HG03442 (cell line): Measurements from ENCODE around the gene FSIP1.

Experiments
- ATAC-seq: cut with Tn5 transposase; IDR thresholded peaks from one replicate; pipeline ENCODE4 v1.9.1; 2021; ENCODE audit warnings: mild to moderate bottlenecking, moderate library complexity; ENCODE audit not compliant: unreplicated experiment

FSIP1 gene

DNA sequence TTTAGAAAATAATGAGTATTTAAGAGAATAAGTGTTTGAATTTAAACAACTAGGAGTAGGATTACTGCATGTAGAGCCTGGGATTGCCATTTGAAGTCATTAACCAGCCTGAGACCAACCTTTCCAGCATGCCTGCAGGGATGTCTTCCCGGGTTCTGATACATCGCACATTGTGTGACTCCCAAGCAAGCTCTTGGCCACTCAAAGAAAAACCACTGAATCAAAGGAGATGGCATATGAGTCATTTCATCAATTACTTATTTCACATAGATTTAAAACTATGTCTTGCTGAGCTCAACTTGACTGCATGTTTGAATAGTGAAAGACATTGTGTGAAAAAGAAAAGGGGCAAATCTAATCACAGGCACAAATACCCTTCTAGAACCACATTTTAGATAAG is 216.8 kb downstream of the FSIP1 start:
- no peak for ATAC-seq

DNA sequence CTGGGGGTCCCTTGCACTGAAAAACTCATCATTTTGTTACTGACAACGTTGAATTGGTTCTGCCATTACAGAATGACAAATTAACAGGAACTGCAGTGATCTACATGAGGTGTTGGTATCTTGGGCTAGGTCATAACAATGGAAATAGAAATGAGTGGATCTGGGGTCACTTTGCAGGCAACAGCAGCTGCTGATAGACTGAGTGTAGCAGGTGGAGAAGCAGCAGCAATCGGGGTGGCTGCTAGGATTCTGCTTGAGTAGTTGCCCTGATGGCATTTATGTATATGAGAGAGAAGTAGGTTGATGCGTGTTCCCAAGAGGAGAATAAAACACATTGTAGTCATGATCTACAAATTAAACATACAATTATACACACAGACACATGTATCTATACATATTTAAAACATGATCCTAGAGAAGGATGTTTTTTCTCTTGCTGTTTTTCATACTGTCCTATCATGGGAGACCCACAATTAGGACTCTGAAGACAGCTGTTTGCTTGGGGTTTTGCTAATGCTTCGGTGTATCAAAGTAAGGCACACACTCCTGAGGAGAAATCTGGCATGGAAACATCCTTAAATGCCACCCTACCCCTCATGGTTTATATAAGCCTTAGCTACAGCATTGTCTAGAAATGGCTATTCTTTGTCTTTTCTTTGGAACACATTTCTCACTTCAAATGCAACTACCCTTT is 217.5 kb downstream of the FSIP1 start:
- no peak for ATAC-seq

DNA sequence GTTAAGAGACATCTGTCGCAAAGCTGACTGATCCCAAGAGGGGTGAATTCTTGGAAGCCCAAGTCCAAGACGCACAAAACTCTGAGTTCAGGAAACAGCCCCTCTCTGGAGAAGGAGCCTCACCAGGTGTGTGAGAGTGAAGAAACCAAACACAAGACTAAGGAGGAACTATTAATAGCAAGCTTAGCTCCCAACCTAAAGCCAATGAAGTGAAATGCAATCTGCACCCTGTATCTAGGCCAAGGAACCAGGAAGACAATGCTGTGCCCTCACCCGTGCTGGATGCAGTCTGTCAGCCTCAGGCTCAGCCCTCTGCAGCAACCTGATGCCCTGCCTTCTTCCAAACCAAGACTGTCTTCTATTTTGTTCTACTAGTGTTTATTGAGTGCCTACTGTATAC is 224.2 kb downstream of the FSIP1 start:
- ATAC-seq = no peak

DNA sequence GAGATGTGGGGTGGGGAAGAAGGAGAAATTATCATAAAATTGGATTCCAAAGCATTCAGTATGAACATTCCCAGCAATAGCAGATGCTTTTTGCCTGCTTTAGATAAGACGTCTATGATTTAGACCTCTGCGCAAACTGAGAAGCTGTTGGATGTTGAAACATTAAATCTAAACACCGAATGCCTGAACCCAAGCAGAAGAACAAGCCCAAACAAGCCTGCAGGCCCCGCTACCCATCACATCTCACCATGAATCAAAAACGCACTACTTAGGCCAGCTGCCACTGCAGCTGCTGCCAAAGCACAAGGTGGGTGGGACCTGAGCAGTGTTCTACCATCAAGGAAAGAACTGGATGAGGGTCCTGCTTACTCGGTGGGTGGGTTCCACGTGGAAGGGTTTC is 226.2 kb downstream of the FSIP1 start:
- no peak for ATAC-seq

GRCh38 chr15:39555885-39556284 is 226.8 kb downstream of the FSIP1 start:
- no peak for ATAC-seq

DNA sequence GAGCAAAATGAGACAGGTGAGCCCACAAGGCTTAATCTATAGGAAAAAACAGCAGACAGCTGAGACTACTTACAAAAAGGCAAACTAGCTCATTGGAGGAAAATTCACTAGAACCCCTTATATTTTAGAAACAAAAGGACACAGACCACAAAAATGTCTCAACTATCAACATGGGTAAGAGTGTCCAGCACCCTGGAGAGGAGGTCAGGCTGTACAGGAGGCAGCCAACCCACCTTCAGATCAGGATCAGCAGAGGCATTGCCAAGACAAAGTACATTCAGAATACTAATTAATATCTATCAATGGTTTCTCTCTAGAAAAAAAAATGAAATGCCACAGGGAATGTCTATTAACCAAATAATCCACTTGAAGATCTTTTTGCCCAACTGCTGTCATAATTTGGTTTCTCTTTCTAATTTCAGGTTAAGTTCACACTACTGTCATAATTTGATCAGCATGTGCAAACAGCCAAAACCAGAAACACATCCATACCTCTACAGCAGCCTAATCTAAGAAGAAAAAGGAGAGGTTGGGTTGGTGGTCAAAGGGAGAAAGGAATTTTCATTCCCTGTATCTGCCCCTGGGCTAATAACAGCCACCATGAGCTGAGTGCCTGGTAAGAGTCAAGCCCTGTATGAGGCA is 227.8 kb downstream of the FSIP1 start:
- ATAC-seq = no peak

GRCh38 chr15:39553947-39554693 is 228.5 kb downstream of the FSIP1 start:
- ATAC-seq = no peak

DNA sequence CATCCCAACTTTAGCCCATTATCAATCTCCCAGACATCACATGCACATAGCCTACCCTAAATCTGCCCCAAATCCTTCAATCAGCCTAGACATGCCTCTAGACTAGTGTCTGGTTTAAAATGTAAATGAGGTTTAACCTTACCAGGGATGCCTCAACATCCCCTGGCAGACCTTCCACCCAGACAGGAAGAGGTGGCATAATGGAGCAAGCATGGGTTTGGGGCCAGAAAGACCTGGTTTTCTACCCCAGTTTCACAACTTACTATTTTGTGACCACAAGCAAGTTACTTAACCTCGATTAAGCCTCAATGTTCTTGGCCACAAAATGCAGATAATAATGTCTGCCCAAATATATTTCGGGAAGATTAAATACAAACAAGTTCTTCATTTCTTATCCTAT is 230.1 kb downstream of the FSIP1 start:
- ATAC-seq = no peak

GRCh38 chr15:39551476-39551875 is 231.2 kb downstream of the FSIP1 start:
- no peak for ATAC-seq
